Sigmoid colon (tissue), 3 donors: Measurements from ENCODE around the gene CHRNA1.

ENCODE experiments used
- POLR2A ChIP-seq, 2 donors: fragments of 450-650 bp; IDR thresholded peaks; one replicate each; pipeline ENCODE4 v1.6.1; 2016; ENCODE audit warnings: antibody characterized with exemption in 2 of 2, mild to moderate bottlenecking in 2 of 2, moderate library complexity in 2 of 2
- TF ChIP-seq, protein P1 (sequence below), 4 experiments: fragments of 450-650 bp in 3 of 4; fragments of 200-600 bp in 1 of 4; IDR thresholded peaks; one replicate each; pipeline ENCODE4 v1.5.1; 2016 to 2019; ENCODE audit warnings: antibody characterized with exemption in 4 of 4, mild to moderate bottlenecking in 3 of 4, moderate library complexity in 2 of 4

- TF ChIP-seq, protein P1, sequence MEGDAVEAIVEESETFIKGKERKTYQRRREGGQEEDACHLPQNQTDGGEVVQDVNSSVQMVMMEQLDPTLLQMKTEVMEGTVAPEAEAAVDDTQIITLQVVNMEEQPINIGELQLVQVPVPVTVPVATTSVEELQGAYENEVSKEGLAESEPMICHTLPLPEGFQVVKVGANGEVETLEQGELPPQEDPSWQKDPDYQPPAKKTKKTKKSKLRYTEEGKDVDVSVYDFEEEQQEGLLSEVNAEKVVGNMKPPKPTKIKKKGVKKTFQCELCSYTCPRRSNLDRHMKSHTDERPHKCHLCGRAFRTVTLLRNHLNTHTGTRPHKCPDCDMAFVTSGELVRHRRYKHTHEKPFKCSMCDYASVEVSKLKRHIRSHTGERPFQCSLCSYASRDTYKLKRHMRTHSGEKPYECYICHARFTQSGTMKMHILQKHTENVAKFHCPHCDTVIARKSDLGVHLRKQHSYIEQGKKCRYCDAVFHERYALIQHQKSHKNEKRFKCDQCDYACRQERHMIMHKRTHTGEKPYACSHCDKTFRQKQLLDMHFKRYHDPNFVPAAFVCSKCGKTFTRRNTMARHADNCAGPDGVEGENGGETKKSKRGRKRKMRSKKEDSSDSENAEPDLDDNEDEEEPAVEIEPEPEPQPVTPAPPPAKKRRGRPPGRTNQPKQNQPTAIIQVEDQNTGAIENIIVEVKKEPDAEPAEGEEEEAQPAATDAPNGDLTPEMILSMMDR (IDR thresholded peaks at IDR 0.05): no peak
- no peak for TF ChIP-seq POLR2A (IDR thresholded peaks at IDR 0.05)
Measured at GRCh38 chr2:174711206-174711605, 53.1 kb downstream of the CHRNA1 start.
